ENCODE measurements around the gene UBE2N.
"Not testable (repeated sequence)": the region's sequence is repeated elsewhere in the genome, so short reads cannot be mapped to it uniquely, and the experiment has no call there.

UBE2N gene

DNA sequence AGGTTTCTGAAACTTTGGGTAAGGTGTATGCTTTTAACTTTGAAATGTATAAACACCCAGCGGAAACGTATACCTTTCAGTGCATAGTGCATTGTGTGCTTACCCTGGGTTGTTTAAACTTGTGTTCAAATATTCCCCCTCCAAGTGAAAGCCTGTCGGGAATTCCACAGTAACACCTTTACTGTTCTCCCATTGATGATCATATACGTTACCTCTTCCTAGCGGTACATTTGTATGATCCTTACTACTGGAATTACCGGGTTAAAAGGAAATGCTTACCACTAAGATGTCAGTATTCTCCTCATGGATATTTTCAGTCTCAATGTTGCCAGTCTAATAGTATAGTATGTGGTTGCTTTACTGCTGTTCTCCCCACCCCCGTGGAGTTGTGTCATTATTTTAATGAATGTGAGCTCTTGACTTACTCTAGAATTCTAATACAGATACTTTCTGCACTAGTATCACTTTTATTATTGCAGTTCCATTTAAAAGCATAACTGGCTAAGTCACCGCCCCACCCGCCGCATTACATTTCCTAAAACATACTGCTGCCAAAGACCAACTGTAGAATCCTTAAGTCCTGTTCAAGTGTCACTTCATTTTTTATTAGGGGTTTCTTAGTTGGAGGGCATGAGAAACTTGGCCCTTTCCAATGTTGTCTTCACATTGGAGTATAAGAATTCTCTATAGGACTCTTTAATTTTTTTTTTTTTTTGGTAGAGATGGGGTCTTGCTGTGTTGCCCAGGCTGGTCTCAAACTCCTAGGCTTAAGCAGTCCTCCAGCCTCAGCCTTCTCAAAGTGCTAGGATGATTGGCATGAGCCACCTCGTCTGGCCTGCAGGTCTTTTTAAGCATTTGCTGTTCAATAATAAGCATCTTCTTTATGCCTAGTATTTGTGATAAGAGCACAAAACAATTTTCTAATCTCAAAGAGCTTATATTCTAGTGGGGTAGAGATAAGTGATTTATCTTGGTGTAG, 39.1 kb downstream of the UBE2N start:
- TF ChIP-seq, protein P1, sequence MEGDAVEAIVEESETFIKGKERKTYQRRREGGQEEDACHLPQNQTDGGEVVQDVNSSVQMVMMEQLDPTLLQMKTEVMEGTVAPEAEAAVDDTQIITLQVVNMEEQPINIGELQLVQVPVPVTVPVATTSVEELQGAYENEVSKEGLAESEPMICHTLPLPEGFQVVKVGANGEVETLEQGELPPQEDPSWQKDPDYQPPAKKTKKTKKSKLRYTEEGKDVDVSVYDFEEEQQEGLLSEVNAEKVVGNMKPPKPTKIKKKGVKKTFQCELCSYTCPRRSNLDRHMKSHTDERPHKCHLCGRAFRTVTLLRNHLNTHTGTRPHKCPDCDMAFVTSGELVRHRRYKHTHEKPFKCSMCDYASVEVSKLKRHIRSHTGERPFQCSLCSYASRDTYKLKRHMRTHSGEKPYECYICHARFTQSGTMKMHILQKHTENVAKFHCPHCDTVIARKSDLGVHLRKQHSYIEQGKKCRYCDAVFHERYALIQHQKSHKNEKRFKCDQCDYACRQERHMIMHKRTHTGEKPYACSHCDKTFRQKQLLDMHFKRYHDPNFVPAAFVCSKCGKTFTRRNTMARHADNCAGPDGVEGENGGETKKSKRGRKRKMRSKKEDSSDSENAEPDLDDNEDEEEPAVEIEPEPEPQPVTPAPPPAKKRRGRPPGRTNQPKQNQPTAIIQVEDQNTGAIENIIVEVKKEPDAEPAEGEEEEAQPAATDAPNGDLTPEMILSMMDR (IDR thresholded peaks at IDR 0.05; ENCODE audit: low read depth, low read length) = no peak
- Histone ChIP-seq H3K9me3 (no peaks in the 10 kb centered on the region), H3K36me3 (peaks cover 41% of the 10 kb centered on the region), H3K4me1 (no peaks in the 10 kb centered on the region; the same call in 1 of the 2 replicates), H3K4me3 (ENCODE audit: low read depth, low read length) (no peak overlapping the region), H3K27me3 (no peaks in the 10 kb centered on the region)
- no peak for DNase-seq

DNA sequence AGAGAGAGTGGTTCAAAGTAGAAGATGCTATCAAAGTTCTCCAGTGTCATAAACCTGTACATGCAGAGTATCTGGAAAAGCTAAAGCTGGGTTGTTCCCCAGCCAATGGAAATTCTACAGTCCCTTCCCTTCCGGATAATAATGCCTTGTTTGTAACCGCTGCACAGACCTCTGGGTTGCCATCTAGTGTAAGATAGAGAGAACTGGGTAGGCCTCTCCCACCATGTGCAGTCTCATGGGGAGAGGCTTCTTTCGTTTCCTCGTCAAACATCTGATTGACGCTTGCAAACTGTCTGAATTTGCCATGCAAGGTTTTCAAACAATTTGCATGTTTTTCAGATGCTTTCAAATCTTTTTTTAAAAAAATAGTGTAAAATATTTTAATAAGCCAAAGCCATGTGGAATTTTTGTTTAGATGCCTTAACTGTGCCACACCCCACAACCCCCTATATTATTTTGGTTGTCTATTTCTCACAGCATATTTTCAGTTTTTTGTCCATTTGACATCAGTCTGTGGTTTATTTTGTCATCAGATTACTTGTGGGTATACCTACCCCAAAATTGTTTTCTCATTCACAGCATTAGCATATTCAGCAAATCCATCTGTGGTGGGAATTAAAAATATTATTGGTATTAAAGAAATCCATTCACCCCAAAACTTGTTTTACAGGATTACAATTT, 42.4 kb downstream of the UBE2N start:
- H3K4me3 ChIP-seq (ENCODE audit: low read depth, low read length); DNase-seq; H3K27me3 ChIP-seq; H3K4me1 ChIP-seq; H3K9me3 ChIP-seq: not testable (repeated sequence)
- peaks cover 33% of the 10 kb centered on the region for H3K36me3 ChIP-seq

DNA sequence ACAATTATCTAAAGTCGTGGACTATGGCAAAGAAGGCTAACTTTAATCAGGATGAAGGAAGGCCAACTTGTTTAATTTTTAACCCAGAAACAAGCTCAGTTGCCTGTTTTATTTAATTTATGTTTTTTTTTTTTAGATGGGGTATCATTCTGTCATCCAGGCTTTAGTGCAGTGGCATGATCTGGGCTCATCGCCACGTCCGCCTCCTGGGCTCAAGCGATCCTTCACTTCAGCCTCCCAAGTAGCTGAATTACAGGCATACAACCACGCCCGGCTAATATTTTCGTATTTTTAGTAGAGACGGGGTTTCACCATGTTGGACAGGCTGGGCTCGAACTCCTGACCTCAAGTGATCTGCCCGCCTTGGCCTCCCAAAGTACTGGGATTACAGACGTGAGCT, 44.3 kb downstream of the UBE2N start:
- TF ChIP-seq, protein P1 (IDR thresholded peaks at IDR 0.05; ENCODE audit: low read depth, low read length) = no peak

DNA sequence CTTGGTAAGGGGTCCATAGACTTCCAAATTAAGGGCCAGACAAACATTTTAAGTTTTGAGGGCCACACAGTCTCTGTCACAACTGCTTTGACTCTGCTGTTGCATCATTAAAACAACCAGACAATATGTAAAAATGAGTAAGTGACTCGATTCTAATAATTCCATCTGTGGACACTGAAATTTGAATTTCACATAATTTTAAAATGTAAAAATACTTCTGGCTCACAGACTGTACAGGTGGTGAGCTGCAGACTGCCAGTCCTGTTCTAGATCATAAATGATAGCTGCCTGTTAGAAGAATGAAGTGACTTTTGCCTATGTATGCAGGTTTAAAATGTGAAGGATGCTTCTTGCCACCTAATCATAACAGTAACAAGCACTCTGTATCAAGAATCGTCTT, 48.3 kb downstream of the UBE2N start:
- no peak for DNase-seq
- no peaks in the 10 kb centered on the region for H3K4me1 ChIP-seq

More for the DNA sequence above, 44.3 kb downstream of the UBE2N start:
- Histone ChIP-seq H3K4me1 (no peaks in the 10 kb centered on the region; the same call in 1 of the 2 replicates), H3K36me3 (peaks cover 23% of the 10 kb centered on the region), H3K4me3 (ENCODE audit: low read depth, low read length) (no peak overlapping the region), H3K9me3 (no peaks in the 10 kb centered on the region), H3K27me3 (no peaks in the 10 kb centered on the region)
- DNase-seq = no peak

DNA sequence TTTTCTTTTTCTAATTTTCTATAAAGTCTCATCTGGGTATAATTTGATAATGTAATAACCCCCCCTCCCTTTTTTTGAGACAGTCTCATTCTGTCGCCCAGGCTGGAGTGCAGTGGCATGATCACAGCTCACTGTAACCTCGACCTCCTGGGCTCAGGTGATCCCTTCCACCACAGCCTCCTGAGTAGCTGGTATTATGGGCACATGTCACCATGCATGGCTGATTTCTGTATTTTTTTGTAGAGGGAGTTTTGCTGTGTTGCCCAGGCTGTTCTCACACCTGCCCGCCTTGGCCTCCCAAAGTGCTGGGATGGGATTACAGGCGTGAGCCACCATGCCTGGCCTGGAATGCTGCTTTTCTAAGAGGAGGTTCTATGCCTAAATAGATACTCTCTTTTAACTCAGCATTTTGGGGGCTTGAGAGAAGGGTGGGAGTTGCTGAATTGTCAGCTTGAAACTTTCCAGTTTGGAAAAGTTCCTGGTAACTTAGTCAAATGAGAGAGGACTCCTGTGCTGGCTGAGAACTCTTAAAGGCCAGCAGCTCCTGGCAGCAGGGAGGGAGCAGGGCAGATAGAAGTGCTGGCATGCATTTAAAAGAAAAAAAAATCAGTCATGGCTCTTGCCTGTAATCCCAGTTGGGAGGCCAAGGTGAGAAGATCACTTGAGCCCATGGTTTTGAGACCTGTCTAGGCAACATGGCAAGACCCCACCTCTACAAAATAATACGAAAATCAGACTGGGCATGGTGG, 51.0 kb downstream of the UBE2N start:
- Histone ChIP-seq H3K36me3 (peaks cover 8% of the 10 kb centered on the region), H3K4me1 (no peaks in the 10 kb centered on the region), H3K27me3 (no peaks in the 10 kb centered on the region), H3K9me3 (no peaks in the 10 kb centered on the region), H3K4me3 (ENCODE audit: low read depth, low read length) (no peak overlapping the region)
- no peak for DNase-seq
- TF ChIP-seq, protein P1 (IDR thresholded peaks at IDR 0.05; ENCODE audit: low read depth, low read length) = no peak

More for the DNA sequence above, 48.3 kb downstream of the UBE2N start:
- Histone ChIP-seq H3K27me3 (no peaks in the 10 kb centered on the region), H3K9me3 (no peaks in the 10 kb centered on the region), H3K36me3 (peaks cover 14% of the 10 kb centered on the region), H3K4me3 (ENCODE audit: low read depth, low read length) (no peak overlapping the region)
- TF ChIP-seq, protein P1 (IDR thresholded peaks at IDR 0.05; ENCODE audit: low read depth, low read length) = no peak

DNA sequence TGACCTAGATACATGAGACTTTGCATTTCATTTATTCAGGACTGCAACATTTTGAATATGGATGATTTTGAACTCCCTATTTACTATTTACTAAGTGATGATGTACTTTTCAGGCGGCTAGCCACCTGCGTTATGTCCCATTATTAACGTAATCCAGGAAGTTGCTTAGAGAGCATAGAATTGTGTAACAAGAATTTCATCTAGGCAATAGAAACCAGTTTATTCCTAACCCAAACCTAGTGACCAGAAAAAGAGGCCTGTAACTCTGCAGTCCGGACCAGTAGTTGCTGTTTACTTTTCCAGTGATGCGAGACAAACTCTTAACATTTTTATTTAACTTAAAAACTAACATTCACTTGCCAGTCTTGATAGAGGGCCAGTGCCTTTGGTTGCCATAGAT, 51.7 kb downstream of the UBE2N start:
- DNase-seq = no peak
- H3K27me3 ChIP-seq = no peaks in the 10 kb centered on the region
- peaks cover 7% of the 10 kb centered on the region for H3K36me3 ChIP-seq
- TF ChIP-seq, protein P1 (IDR thresholded peaks at IDR 0.05; ENCODE audit: low read depth, low read length) = no peak
- no peaks in the 10 kb centered on the region for H3K9me3 ChIP-seq
- H3K4me3 ChIP-seq (ENCODE audit: low read depth, low read length) = no peak overlapping the region
- no peaks in the 10 kb centered on the region for H3K4me1 ChIP-seq

All from BE2C (cell line).